Erythroblast (primary cell): ENCODE measurements around the gene ACCS.

ENCODE experiments used
- GATA1 ChIP-seq: IDR thresholded peaks from 2 replicates; pipeline ENCODE4 v1.6.1; 2011; ENCODE audit warnings: low read depth, mild to moderate bottlenecking, control low read depth, low read length, moderate library complexity
- POLR2A ChIP-seq: IDR thresholded peaks from 2 replicates; pipeline ENCODE4 v1.6.1; 2011; ENCODE audit warnings: mild to moderate bottlenecking, low read length

- TF ChIP-seq POLR2A: no peak
- no peak for TF ChIP-seq GATA1
Observed at GRCh38 chr11:44034639-44035038, 31.4 kb upstream of the ACCS start.
